Measurements from ENCODE around the gene PLCH1. TPM values are rescaled to one million over a fixed set of nuclear protein-coding genes. Genes with fewer than 3 reads are reported as not detected.

Gene PLCH1
- polyA plus RNA-seq, 1 experiment = 0.06 TPM

GRCh38 chr3:155372281-155372680 is 372.6 kb downstream of the PLCH1 start:
- H3K4me3 ChIP-seq (ENCODE audit: low read depth, low read length) = no peak overlapping the region
- CTCF ChIA-PET = interaction anchor here (1.3 kb wide), 1 partner anchor 10 kb away, joined by 5 read pairs; no protein-coding TSS in a partner anchor
- DNase-seq (ENCODE audit: low read depth) = no peak
- no peak for TF ChIP-seq CTCF (IDR thresholded peaks at IDR 0.05; ENCODE audit: insufficient read depth, low read depth, low read length)
- POLR2A ChIA-PET = no interaction called here
- H3K27me3 ChIP-seq (ENCODE audit: control insufficient read depth, insufficient read depth, low read length) = no peaks in the 10 kb centered on the region
- no peaks in the 10 kb centered on the region for H3K36me3 ChIP-seq (ENCODE audit: control insufficient read depth, insufficient read depth, low read length)

- DNase-seq (ENCODE audit: low read depth) = no peak
- H3K27me3 ChIP-seq (ENCODE audit: control insufficient read depth, insufficient read depth, low read length) = no peaks in the 10 kb centered on the region
- H3K36me3 ChIP-seq (ENCODE audit: control insufficient read depth, insufficient read depth, low read length) = no peaks in the 10 kb centered on the region
- ChIA-PET POLR2A (no interaction called here), CTCF (interaction anchor here (1.0 to 1.4 kb wide), 2 partner anchors 12 to 331 kb away, joined by 4 to 6 read pairs; no protein-coding TSS in a partner anchor)
- TF ChIP-seq CTCF (IDR thresholded peaks at IDR 0.05; ENCODE audit: insufficient read depth, low read depth, low read length) = no peak
- no peak overlapping the region for H3K4me3 ChIP-seq (ENCODE audit: low read depth, low read length)
Observed at GRCh38 chr3:155370764-155371503, 373.9 kb downstream of the PLCH1 start.

- TF ChIP-seq CTCF (IDR thresholded peaks at IDR 0.05; ENCODE audit: insufficient read depth, low read depth, low read length) = no peak
- no peaks in the 10 kb centered on the region for H3K36me3 ChIP-seq (ENCODE audit: control insufficient read depth, insufficient read depth, low read length)
- DNase-seq (ENCODE audit: low read depth) = no peak
- POLR2A ChIA-PET = no interaction called here
- H3K4me3 ChIP-seq (ENCODE audit: low read depth, low read length) = no peak overlapping the region
- CTCF ChIA-PET = interaction anchor here (1.4 kb wide), 1 partner anchor 12 kb away, joined by 6 read pairs; no protein-coding TSS in a partner anchor
- H3K27me3 ChIP-seq (ENCODE audit: control insufficient read depth, insufficient read depth, low read length) = no peaks in the 10 kb centered on the region
Observed at GRCh38 chr3:155370198-155370597, 374.7 kb downstream of the PLCH1 start.

GRCh38 chr3:155369735-155370134 is 375.1 kb downstream of the PLCH1 start:
- ChIA-PET CTCF (no interaction called here), POLR2A (no interaction called here)

GRCh38 chr3:155369244-155369643 is 375.6 kb downstream of the PLCH1 start:
- POLR2A ChIA-PET = no interaction called here
- Histone ChIP-seq H3K27me3 (ENCODE audit: control insufficient read depth, insufficient read depth, low read length) (no peaks in the 10 kb centered on the region), H3K36me3 (ENCODE audit: control insufficient read depth, insufficient read depth, low read length) (no peaks in the 10 kb centered on the region), H3K4me3 (ENCODE audit: low read depth, low read length) (no peak overlapping the region)
- DNase-seq (ENCODE audit: low read depth) = no peak
- CTCF ChIA-PET = interaction anchor here (0.9 kb wide), 1 partner anchor 13 kb away, joined by 3 read pairs; no protein-coding TSS in a partner anchor
- TF ChIP-seq CTCF (IDR thresholded peaks at IDR 0.05; ENCODE audit: insufficient read depth, low read depth, low read length) = no peak

More at GRCh38 chr3:155369735-155370134, 375.1 kb downstream of the PLCH1 start:
- no peak for DNase-seq (ENCODE audit: low read depth)
- no peak overlapping the region for H3K4me3 ChIP-seq (ENCODE audit: low read depth, low read length)
- TF ChIP-seq CTCF (IDR thresholded peaks at IDR 0.05; ENCODE audit: insufficient read depth, low read depth, low read length) = no peak
- no peaks in the 10 kb centered on the region for H3K27me3 ChIP-seq (ENCODE audit: control insufficient read depth, insufficient read depth, low read length)
- H3K36me3 ChIP-seq (ENCODE audit: control insufficient read depth, insufficient read depth, low read length) = no peaks in the 10 kb centered on the region

All from BJ (cell line).